Measurements from ENCODE around the gene BANF2.

Gene BANF2

GRCh38 chr20:17710379-17711266 lies 10.9 kb downstream of the BANF2 start:
- no peak for DNase-seq (ENCODE audit: low spot score)

GRCh38 chr20:17711267-17711627 lies 11.5 kb downstream of the BANF2 start:
- DNase-seq (ENCODE audit: low spot score), result no peak

- no peak for DNase-seq (ENCODE audit: low spot score)
Measured at GRCh38 chr20:17712201-17712600, 12.4 kb downstream of the BANF2 start.

DNA sequence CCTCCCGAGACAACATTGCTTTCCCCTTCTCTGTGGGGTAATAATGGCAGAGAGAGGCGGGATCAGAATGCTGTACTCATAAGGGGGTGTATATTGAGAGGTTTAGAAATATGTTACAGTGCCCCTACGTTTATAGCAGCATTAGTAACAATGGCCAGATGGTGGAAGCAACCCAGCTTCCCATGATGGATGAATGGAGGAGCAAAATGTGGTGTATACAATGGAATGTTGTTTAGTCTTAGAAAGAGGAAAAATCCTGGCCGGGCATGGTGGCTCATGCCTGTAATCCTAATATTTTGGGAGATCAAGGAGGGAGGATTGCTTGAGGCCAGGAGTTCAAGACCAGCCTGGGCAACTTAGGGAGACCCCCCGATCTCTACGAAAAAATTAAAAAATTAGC lies 12.9 kb downstream of the BANF2 start:
- no peak for DNase-seq (ENCODE audit: low spot score)

DNA sequence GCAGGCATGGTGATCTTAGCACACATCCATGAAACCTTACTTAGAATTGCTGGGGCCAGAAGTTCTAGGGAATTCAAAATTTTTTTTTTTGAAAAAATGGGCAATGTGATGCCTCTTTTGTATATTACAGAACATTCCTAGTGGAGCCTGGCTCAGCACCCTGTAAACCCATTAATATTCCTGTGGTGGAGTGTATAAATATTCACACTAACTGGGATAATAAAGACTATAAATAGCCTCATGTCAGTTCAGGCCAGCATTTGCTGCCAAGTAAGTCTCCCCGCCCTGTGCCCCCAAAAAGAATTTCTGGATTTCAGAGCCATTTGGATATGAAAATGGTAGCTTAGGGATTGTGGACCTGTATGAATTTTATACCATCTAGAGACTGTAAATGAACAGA lies 14.8 kb downstream of the BANF2 start:
- no peak for DNase-seq (ENCODE audit: low spot score)

DNA sequence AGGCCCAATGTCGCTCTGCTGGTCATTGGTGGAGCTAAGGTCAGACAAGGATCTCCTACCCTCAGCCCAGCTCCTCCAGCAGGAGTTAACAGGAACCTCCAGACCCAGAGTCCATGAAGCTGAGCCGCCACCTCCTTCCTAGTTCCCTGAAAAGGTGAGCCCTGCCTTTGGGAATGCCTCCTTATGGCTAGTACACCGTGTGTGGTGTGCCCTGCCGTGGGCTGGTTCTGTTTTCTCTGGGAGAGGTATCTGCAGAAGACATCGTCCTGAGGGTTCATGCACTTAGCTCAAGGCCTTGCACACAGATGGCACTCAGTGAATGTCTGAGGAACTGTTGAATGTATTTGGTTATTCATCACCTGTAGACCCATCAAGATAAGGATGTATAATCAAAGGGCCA lies 15.3 kb downstream of the BANF2 start:
- no peak for DNase-seq (ENCODE audit: low spot score)

DNA sequence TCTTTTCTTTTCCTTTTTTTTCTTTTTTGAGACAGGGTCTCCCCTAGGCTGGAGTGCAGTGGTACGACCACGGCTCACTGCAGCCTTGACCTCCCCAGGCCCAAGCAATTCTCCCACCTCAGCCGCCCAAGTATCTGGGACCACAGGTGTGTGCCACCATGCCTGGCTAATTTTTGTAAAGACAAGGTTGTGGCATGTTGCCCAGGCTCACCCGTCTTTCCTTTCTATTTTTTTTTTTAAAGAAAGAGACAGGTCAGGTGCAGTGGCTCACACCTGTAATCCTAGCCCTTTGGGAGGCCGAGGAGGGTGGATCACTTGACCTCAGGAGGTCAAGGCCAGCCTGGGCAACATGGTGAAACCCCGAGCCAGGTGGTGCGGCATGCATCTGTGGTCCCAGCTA lies 16.6 kb downstream of the BANF2 start:
- DNase-seq (ENCODE audit: low spot score), result no peak

DNA sequence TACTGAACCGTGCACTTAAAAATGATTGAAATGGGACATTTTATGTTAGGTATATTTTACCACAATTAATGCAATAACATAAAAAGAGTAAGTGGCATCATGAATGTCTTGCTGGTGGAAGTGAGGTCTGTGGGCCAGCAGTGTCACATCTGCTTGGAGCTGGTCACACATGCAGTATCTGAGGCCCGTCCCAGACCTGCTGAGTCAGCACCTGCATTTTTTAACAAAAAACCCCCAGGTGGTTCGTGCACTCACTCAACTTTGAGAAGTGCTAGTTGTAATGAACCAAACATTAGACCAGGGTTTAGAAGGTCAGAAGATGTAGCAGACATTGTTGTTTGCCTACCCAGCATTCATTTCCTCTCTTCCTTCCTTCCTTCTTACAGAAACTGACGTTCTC lies 21.0 kb downstream of the BANF2 start:
- DNase-seq (ENCODE audit: low spot score), result no peak

DNA sequence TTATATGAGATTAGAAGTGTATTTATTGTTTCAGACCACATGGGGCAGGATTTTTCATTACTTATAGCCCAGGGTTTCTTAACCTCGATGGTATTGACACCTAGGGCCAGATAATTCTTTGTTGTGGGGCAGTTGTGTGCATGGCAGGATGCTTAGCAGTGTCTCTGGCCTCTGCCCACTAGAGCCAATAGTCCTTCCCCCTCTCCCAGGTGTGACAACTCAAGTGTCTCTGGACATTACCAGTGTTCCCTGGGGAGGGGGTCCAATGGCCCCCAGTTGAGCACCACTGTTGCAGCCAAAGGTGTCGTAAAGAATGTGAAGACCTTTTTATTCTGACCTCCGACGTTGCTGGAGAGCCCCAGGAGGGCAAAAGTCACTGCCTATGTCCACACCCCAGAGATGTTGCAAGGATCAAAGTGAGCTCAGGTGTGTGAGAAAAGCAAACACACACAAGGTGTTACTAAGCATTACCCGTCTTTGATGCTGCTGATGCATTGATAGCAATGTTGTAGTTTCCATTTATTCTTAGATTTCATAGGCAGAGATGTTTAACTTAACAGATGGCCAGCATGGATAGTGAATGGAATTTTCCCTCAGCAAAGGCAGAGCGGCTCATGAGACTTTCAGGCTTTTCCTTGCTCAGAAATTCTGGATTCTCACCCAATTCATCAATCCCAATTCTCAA lies 22.2 kb downstream of the BANF2 start:
- DNase-seq (ENCODE audit: low spot score), result no peak

- no peak for DNase-seq (ENCODE audit: low spot score)
Measured at GRCh38 chr20:17722493-17723300, 22.9 kb downstream of the BANF2 start.

GRCh38 chr20:17723301-17723691 lies 23.5 kb downstream of the BANF2 start:
- DNase-seq (ENCODE audit: low spot score), result no peak

DNA sequence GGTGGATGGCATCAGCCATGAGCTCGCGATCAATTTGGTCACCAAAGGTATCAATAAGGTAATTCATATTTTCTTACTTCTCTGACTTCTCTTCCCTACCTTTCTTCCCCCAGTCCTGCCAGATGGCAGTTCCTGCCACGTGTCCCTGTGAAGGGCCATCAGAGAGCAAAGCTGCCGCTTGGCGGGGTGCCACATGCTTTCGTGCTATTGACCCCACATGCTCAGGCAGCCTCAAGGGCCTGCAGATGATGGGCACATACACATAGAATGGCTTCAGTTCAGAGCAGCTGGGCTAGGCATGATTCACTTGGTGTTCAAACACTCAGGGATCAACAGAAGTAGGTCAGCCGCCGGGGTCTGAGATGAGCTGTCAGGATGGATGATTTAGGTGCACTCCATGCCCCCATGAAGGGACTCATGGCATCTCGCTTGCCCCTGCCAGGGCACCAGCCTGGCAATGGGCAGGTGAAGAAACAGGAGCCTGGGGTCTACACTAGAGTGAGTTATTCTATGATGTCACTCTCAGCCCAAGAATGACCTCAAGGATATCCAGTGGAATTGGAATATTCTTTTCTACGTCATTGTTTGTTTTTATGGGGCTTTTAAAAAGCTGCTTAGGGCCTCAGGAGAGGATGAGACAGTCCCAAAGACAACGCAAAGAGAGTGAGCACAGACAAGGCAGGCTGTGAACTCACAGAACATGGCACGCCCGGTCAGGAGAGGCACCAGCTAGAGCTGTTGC lies 25.5 kb downstream of the BANF2 start:
- no peak for DNase-seq (ENCODE audit: low spot score)

GRCh38 chr20:17726902-17727301 lies 27.1 kb downstream of the BANF2 start:
- no peak for DNase-seq (ENCODE audit: low spot score)

DNA sequence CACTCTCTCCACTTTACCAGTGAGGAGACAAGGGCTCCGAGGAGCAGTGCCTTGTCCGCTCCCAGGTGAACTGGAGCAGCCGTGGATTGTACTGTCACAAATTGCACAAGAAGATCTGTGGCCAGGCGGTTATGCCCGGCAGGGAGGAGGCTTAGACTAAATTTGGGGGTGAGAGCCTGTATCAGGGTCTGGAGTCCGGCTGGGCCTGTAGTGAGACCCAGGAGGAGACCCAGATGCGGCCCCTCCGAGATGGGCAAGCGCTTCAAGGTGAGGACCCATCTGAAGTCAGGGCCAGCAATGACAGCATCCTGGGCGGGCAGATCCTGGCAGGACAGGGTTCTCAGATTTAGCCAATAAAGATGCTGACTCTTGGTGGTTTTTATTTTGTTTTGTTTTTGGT lies 27.6 kb downstream of the BANF2 start:
- no peak for DNase-seq (ENCODE audit: low spot score)

GRCh38 chr20:17728074-17728473 lies 28.3 kb downstream of the BANF2 start:
- no peak for DNase-seq (ENCODE audit: low spot score)

DNA sequence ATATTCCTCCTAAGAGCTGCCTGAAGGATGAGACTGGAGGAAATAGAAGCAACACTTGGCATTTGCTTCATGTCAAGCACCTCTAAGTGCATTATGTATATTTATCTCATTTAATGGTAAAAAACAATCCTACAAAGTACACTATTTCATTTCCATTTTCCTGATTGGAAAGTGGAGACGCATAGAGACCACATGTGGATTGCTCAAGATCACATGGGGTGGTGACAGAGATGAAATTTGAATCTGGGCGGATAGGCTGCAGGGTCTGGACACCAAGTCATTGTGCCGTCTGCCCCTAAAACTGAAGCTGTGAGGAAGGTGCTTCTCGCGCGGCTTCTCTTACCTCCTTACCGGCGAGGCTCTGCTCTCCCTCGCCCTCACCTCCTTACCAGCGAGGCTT lies 30.3 kb downstream of the BANF2 start:
- DNase-seq (ENCODE audit: low spot score), result no peak

GRCh38 chr20:17731233-17731632 lies 31.5 kb downstream of the BANF2 start:
- no peak for DNase-seq (ENCODE audit: low spot score)

- DNase-seq (ENCODE audit: low spot score), result no peak
Measured at GRCh38 chr20:17732907-17733521, 33.2 kb downstream of the BANF2 start.

- DNase-seq (ENCODE audit: low spot score), result no peak
Measured at GRCh38 chr20:17733767-17734304, 34.1 kb downstream of the BANF2 start.

- no peak for DNase-seq (ENCODE audit: low spot score)
Measured at GRCh38 chr20:17734374-17734773, 34.6 kb downstream of the BANF2 start.

GRCh38 chr20:17735206-17735804 lies 35.5 kb downstream of the BANF2 start:
- DNase-seq (ENCODE audit: low spot score), result no peak
